ENCODE results near the gene SMIM29. TPM values are rescaled to one million over a fixed set of nuclear protein-coding genes. Genes with fewer than 3 reads are reported as not detected.

Gene SMIM29
- total and polyA plus RNA-seq, 4 donors: 14.9 to 68.0 (median 54.3) TPM

GRCh38 chr6:34236131-34236442 is 12.7 kb downstream of the SMIM29 start:
- H3K9me3 ChIP-seq (ENCODE audit: control insufficient read depth, insufficient read depth, low read length): no peaks in the 10 kb centered on the region
- peak overlapping the region; percentile 80 for H3K27ac ChIP-seq (ENCODE audit: low read depth, low read length)
- peak in 1 of 6 donors; percentile 38 for DNase-seq (ENCODE audit: low read depth in 4 of 6, low spot score in 6 of 6)
- H3K36me3 ChIP-seq (ENCODE audit: control insufficient read depth, insufficient read depth, low read length): peaks cover 12% of the 10 kb centered on the region
- no peaks in the 10 kb centered on the region for H3K27me3 ChIP-seq (ENCODE audit: control insufficient read depth, insufficient read depth, low read length)
- H3K4me1 ChIP-seq (ENCODE audit: control insufficient read depth, insufficient read depth, low read length): peaks cover 30% of the 10 kb centered on the region
- 14% methylated on average over 6 of the region's 13 CpGs for WGBS (ENCODE audit: insufficient coverage)
- peak overlapping the region; percentile 68 for H3K4me3 ChIP-seq (ENCODE audit: low read depth, low read length)

DNA sequence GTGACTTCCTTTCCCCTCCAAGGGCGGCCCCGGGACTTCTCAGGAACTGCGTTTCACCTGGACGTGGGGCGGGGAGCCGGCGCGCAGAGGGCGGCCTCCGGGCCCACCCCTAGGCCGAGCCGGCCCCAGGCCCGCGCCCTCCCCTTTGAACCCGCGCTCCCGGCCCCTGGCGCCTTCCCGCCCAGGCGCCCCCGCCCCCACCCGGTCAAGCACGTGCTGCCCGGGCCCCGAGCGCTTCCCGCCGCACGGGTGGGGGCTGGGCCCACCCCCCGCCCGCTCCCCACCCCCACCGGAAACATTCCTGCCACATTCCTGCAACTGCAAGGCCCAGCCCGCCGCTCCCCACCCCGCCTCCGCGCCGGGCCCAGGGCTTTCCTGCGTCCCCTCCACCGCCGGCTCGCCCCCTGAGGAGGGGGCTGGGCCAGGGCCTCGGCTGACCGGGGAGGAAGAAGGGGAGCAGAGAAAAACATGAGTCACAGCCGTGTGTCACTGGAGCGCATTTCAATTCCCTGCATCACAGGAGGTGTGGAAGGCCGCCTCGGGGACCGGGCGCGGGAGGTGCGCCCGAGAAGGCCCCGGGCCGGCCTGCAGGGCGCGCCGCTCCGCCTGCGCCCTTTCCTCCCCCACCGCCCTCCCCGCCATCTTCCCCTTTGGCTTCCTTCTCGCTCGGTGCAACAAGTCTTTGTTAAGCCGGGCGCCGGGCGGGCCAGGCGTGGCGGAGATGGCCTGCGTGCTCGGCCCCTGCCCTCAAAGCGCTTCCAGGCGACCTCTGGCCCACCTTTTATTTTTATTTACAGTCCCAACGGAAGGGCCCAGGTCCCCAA is 13.3 kb downstream of the SMIM29 start:
- 14% methylated on average over 57 of the region's 75 CpGs for WGBS (ENCODE audit: insufficient coverage)
- H3K27ac ChIP-seq (ENCODE audit: low read depth, low read length): peak overlapping the region; percentile 80

GRCh38 chr6:34234667-34235306 is 14.0 kb downstream of the SMIM29 start:
- Histone ChIP-seq H3K36me3 (ENCODE audit: control insufficient read depth, insufficient read depth, low read length) (no peaks in the 10 kb centered on the region), H3K4me3 (ENCODE audit: low read depth, low read length) (no peak overlapping the region), H3K9me3 (ENCODE audit: control insufficient read depth, insufficient read depth, low read length) (no peaks in the 10 kb centered on the region), H3K27me3 (ENCODE audit: control insufficient read depth, insufficient read depth, low read length) (no peaks in the 10 kb centered on the region), H3K27ac (ENCODE audit: low read depth, low read length) (no peak overlapping the region), H3K4me1 (ENCODE audit: control insufficient read depth, insufficient read depth, low read length) (peaks cover 23% of the 10 kb centered on the region)
- DNase-seq (ENCODE audit: low read depth in 4 of 6, low spot score in 6 of 6): no peak
- WGBS (ENCODE audit: insufficient coverage): 56% methylated on average over 25 of the region's 53 CpGs

More for the DNA sequence above, 13.3 kb downstream of the SMIM29 start:
- Histone ChIP-seq H3K27me3 (ENCODE audit: control insufficient read depth, insufficient read depth, low read length) (no peaks in the 10 kb centered on the region), H3K4me1 (ENCODE audit: control insufficient read depth, insufficient read depth, low read length) (peaks cover 30% of the 10 kb centered on the region), H3K9me3 (ENCODE audit: control insufficient read depth, insufficient read depth, low read length) (no peaks in the 10 kb centered on the region), H3K4me3 (ENCODE audit: low read depth, low read length) (peak overlapping the region; percentile 68), H3K36me3 (ENCODE audit: control insufficient read depth, insufficient read depth, low read length) (peaks cover 6% of the 10 kb centered on the region)
- peak in 2 of 6 donors; percentile 21 to 47 for DNase-seq (ENCODE audit: low read depth in 4 of 6, low spot score in 6 of 6)

- Histone ChIP-seq H3K4me3 (ENCODE audit: low read depth, low read length) (no peak overlapping the region), H3K36me3 (ENCODE audit: control insufficient read depth, insufficient read depth, low read length) (no peaks in the 10 kb centered on the region), H3K27ac (ENCODE audit: low read depth, low read length) (no peak overlapping the region), H3K9me3 (ENCODE audit: control insufficient read depth, insufficient read depth, low read length) (no peaks in the 10 kb centered on the region), H3K4me1 (ENCODE audit: control insufficient read depth, insufficient read depth, low read length) (peaks cover 22% of the 10 kb centered on the region), H3K27me3 (ENCODE audit: control insufficient read depth, insufficient read depth, low read length) (no peaks in the 10 kb centered on the region)
- 92% methylated on average over 6 of the region's 7 CpGs for WGBS (ENCODE audit: insufficient coverage)
- DNase-seq (ENCODE audit: low read depth in 4 of 6, low spot score in 6 of 6): no peak
These were observed 14.9 kb downstream of the SMIM29 start for GRCh38 chr6:34233867-34234266.

GRCh38 chr6:34232901-34233300 is 15.9 kb downstream of the SMIM29 start:
- no peaks in the 10 kb centered on the region for H3K27me3 ChIP-seq (ENCODE audit: control insufficient read depth, insufficient read depth, low read length)

GRCh38 chr6:34231566-34232336 is 17.1 kb downstream of the SMIM29 start:
- Histone ChIP-seq H3K9me3 (ENCODE audit: control insufficient read depth, insufficient read depth, low read length) (no peaks in the 10 kb centered on the region), H3K27ac (ENCODE audit: low read depth, low read length) (no peak overlapping the region), H3K27me3 (ENCODE audit: control insufficient read depth, insufficient read depth, low read length) (no peaks in the 10 kb centered on the region), H3K36me3 (ENCODE audit: control insufficient read depth, insufficient read depth, low read length) (no peaks in the 10 kb centered on the region), H3K4me3 (ENCODE audit: low read depth, low read length) (no peak overlapping the region), H3K4me1 (ENCODE audit: control insufficient read depth, insufficient read depth, low read length) (peaks cover 11% of the 10 kb centered on the region)
- 96% methylated on average over 9 of the region's 17 CpGs for WGBS (ENCODE audit: insufficient coverage)
- no peak for DNase-seq (ENCODE audit: low read depth in 4 of 6, low spot score in 6 of 6)

More at GRCh38 chr6:34232901-34233300, 15.9 kb downstream of the SMIM29 start:
- Histone ChIP-seq H3K27ac (ENCODE audit: low read depth, low read length) (no peak overlapping the region), H3K36me3 (ENCODE audit: control insufficient read depth, insufficient read depth, low read length) (no peaks in the 10 kb centered on the region), H3K9me3 (ENCODE audit: control insufficient read depth, insufficient read depth, low read length) (no peaks in the 10 kb centered on the region), H3K4me3 (ENCODE audit: low read depth, low read length) (no peak overlapping the region), H3K4me1 (ENCODE audit: control insufficient read depth, insufficient read depth, low read length) (peaks cover 13% of the 10 kb centered on the region)
- 85% methylated on average over 5 of the region's 5 CpGs for WGBS (ENCODE audit: insufficient coverage)
- DNase-seq (ENCODE audit: low read depth in 4 of 6, low spot score in 6 of 6): no peak

GRCh38 chr6:34230653-34231371 is 18.0 kb downstream of the SMIM29 start:
- no peak for DNase-seq (ENCODE audit: low read depth in 4 of 6, low spot score in 6 of 6)
- Histone ChIP-seq H3K4me1 (ENCODE audit: control insufficient read depth, insufficient read depth, low read length) (peaks cover 4% of the 10 kb centered on the region), H3K4me3 (ENCODE audit: low read depth, low read length) (no peak overlapping the region), H3K36me3 (ENCODE audit: control insufficient read depth, insufficient read depth, low read length) (no peaks in the 10 kb centered on the region), H3K27me3 (ENCODE audit: control insufficient read depth, insufficient read depth, low read length) (no peaks in the 10 kb centered on the region), H3K27ac (ENCODE audit: low read depth, low read length) (no peak overlapping the region), H3K9me3 (ENCODE audit: control insufficient read depth, insufficient read depth, low read length) (no peaks in the 10 kb centered on the region)
- 96% methylated on average over 3 of the region's 5 CpGs for WGBS (ENCODE audit: insufficient coverage)

DNA sequence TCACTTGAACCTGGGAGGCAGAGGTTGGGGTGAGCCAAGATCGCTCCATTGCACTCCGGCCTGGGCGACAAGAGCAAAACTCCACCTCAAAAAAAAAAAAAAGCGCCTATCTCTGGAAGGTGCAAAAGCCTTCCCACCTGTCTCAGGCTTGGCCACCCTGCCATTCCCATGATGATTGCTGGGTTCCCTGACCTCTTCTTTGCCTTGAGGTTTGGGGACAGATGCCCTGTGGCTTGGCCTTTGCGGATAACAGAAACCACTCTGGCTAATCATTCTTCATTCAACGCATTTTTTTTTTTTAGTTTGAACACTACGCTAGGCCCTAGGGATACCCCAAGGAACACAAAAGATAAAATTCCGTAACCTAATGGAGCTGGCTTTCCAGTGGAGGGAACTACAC is 18.9 kb downstream of the SMIM29 start:
- H3K36me3 ChIP-seq (ENCODE audit: control insufficient read depth, insufficient read depth, low read length): no peaks in the 10 kb centered on the region
- H3K4me3 ChIP-seq (ENCODE audit: low read depth, low read length): no peak overlapping the region
- no peak overlapping the region for H3K27ac ChIP-seq (ENCODE audit: low read depth, low read length)
- no peaks in the 10 kb centered on the region for H3K4me1 ChIP-seq (ENCODE audit: control insufficient read depth, insufficient read depth, low read length)
- H3K9me3 ChIP-seq (ENCODE audit: control insufficient read depth, insufficient read depth, low read length): no peaks in the 10 kb centered on the region
- DNase-seq (ENCODE audit: low read depth in 4 of 6, low spot score in 6 of 6): no peak
- H3K27me3 ChIP-seq (ENCODE audit: control insufficient read depth, insufficient read depth, low read length): no peaks in the 10 kb centered on the region
- 79% methylated on average over 5 of the region's 8 CpGs for WGBS (ENCODE audit: insufficient coverage)

DNA sequence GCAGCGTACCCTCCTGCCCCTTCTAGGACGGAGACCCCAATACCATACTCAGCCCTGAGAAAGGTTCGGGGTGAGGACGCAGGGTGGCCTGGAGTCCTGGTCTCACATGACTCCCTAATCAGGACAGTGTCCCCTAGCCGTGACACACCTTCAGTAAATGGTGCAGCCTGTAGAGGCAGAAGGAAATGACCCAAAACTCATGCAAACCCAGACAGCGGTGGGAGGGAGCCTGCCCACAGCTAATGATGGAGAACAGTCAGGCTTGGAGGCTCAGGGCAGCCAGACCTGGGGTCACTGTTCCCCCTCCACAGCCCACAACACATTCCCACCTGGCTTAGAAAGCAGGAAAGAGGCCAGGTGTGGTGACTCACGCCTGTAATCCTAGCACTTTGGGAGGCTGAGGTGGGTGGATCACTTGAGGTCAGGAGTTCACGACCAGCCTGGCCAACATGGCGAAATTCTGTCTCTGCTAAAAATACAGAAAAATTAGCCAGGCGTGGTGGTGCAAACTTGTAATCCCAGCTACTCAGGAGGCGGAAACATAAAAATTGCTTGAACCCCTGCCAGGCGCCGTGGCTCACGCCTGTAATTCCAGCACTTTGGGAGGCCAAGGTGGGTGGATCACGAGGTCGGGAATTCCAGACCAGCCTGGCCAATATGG is 20.9 kb downstream of the SMIM29 start:
- Histone ChIP-seq H3K27ac (ENCODE audit: low read depth, low read length) (no peak overlapping the region), H3K27me3 (ENCODE audit: control insufficient read depth, insufficient read depth, low read length) (no peaks in the 10 kb centered on the region), H3K9me3 (ENCODE audit: control insufficient read depth, insufficient read depth, low read length) (no peaks in the 10 kb centered on the region), H3K4me1 (ENCODE audit: control insufficient read depth, insufficient read depth, low read length) (peaks cover 12% of the 10 kb centered on the region), H3K36me3 (ENCODE audit: control insufficient read depth, insufficient read depth, low read length) (no peaks in the 10 kb centered on the region), H3K4me3 (ENCODE audit: low read depth, low read length) (no peak overlapping the region)
- WGBS (ENCODE audit: insufficient coverage): 92% methylated on average over 14 of the region's 16 CpGs
- no peak for DNase-seq (ENCODE audit: low read depth in 4 of 6, low spot score in 6 of 6)

Data from spinal cord (tissue), 10 donors.